NB4 (cell line): ENCODE results near the gene SELENBP1.

Source experiments
- MYC ChIP-seq: IDR thresholded peaks from 2 replicates; pipeline ENCODE4 v1.6.1; 2011; ENCODE audit warnings: low read depth, low read length
- POLR2A ChIP-seq: IDR thresholded peaks from 2 replicates; pipeline ENCODE4 v1.6.1; 2011; ENCODE audit warnings: mild to moderate bottlenecking; ENCODE audit not compliant: insufficient read length; ENCODE audit errors: extremely low read depth
- TF ChIP-seq, protein P1 (sequence below): IDR thresholded peaks from one replicate; pipeline ENCODE4 v1.5.1; 2012; ENCODE audit warnings: low read depth, low read length

DNA sequence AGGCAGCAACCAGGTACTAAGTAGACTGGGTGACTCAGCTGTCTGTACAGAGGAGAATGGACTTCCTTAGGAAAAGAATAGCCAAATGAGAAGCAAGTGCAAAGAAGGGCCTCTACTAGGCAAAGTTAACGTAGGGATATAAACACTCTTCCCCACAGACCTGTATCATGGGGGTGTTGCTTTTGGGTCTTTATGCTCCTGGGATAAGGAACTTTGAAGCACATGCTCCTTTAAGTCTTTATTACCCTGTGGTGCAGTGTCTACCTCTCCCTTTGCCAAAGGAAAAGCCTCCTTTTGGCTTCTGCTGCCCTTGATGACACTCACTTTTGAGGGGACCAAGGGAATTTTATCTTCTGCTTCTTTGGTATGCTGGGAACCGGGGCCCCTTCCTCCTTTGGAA lies 30.5 kb downstream of the SELENBP1 start:
- TF ChIP-seq, protein P1, sequence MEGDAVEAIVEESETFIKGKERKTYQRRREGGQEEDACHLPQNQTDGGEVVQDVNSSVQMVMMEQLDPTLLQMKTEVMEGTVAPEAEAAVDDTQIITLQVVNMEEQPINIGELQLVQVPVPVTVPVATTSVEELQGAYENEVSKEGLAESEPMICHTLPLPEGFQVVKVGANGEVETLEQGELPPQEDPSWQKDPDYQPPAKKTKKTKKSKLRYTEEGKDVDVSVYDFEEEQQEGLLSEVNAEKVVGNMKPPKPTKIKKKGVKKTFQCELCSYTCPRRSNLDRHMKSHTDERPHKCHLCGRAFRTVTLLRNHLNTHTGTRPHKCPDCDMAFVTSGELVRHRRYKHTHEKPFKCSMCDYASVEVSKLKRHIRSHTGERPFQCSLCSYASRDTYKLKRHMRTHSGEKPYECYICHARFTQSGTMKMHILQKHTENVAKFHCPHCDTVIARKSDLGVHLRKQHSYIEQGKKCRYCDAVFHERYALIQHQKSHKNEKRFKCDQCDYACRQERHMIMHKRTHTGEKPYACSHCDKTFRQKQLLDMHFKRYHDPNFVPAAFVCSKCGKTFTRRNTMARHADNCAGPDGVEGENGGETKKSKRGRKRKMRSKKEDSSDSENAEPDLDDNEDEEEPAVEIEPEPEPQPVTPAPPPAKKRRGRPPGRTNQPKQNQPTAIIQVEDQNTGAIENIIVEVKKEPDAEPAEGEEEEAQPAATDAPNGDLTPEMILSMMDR, result no peak
- TF ChIP-seq MYC (no peak), POLR2A (no peak)
